GM18511 (cell line): ENCODE results near the gene DAB2IP.

Experiments used
- ATAC-seq: cut with Tn5 transposase; IDR thresholded peaks from one replicate; pipeline ENCODE4 v1.9.1; 2021; ENCODE audit warnings: mild to moderate bottlenecking, moderate library complexity; ENCODE audit not compliant: unreplicated experiment

DAB2IP gene

DNA sequence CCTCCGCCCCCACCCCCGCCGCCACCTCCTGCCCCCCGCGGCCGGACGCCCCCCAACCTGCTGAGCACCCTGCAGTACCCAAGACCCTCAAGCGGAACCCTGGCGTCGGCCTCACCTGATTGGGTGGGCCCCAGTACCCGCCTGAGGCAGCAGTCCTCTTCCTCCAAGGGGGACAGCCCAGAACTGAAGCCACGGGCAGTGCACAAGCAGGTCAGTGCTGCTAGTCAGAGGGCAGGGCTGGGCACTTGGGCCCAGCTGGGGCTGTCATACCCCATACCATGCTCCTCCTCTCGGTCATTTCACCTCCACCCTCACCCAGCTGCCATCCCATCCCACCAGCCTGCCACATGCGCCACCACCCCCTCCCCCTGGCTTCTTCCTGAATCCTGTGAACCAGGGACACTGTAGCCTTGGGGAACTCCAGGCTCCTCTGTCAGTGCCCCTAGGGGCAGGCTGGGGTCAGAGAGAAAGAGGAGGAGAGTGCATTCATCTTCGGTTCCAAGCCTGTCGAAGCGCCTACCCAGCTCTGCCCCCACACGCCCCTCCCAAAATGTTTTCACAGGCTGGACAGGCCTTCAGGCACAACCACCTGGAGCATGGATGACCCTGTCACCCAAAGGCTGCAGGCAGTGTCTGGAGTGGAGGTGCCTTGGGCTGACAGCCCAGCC, 122.0 kb downstream of the DAB2IP start:
- no peak for ATAC-seq

DNA sequence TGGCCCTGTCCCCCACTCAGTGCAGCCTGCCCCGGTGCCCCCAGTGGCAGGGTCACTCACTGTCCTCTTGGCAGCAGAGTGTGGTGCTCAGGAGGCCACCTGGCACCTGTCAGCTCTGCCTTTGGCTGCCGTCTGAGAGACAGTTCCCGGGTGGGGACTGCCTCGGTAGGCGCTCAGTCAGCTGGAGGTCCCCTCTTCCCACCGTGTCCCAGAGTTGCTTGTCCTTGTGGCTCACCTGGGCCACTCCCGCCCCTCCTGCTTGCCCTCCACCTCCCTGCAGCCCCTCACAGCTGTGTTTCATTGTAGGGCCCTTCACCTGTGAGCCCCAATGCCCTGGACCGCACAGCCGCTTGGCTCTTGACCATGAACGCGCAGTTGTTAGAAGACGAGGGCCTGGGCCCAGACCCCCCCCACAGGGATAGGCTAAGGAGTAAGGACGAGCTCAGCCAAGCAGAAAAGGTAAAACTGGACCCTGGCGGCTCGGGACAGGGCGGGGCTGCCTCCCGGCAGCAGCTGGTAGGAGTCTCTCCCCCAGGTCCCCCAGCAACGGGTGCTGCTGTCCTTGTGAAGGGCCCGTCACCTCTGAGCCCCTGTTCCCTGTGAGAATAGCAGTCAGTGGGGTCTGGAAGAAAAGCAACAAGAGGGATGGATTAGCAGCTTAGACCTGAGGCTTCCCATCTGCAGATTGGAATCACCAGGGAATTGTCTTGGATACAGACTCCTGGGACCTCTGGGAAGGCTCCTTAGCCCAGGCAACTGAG, 122.7 kb downstream of the DAB2IP start:
- ATAC-seq, result no peak

DNA sequence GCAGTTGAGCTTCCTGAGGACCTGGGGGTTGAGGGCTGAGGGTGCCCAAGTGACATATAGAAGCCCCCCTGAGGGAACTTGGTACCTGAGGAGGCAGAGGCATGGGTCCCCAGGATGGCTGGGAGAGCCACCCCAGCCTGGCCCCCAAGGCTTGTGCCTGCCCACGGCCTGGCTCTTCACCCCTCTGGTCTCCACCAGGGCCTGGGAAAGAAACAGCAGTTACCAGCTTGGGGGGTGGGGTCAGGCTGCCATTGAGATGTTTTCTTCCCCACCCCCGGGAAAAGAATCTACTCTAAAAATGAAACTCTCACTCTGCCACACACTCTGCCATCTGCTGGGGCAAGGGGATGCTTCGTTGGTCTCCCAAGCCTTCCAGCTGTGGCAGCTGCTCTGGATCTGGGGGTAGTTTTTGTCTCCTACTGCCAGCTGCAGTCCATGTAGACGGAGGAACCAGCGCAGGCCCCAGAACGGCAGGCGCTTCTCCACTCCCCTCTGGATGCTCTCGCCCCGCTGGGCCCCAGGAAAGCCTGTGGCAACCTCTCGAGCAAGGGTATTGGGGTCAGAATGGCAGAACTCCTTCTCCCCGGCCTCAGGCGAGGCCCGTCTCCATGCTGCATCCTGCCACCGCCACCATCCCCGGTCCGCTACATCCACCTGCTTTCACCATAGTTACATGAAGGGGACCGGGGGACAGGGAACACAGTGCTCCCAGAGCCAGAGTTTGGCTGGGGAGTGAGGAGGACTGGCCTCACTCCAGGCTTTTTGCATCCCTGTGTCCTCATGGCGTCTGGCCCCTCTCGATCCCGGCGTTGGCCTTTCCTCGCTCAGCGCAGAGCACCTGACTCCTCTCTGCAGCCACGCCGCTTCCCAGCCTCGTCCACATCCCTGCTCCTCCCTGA, 123.5 kb downstream of the DAB2IP start:
- ATAC-seq, result no peak

DNA sequence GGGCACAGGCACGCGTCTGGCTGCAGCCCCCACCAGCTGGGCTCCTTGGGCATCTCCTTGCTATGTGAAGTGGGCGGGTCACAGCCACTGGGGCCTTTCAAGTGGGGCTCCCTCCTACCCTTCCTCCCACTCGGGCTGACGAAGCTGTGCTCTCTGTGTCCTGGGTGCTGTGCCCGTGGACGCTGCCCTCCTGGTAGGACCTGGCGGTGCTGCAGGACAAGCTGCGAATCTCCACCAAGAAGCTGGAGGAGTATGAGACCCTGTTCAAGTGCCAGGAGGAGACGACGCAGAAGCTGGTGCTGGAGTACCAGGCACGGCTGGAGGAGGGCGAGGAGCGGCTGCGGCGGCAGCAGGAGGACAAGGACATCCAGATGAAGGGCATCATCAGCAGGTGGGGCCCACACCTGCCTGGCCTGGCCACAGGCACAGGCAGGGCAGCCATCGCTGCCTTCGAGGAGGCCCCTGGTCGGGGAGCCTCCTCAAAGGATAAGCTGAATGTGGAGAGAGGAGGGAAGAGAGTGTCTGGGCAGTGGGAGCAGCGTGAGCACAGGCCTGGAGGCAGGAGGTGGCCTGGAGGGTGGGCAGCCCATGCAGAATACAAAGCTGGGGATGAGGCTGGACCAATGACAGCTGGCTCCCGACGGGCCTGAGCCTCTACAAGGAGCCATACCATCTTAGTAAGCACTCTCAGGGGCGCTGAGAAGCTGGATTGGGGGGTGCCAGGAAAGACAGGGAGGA, 124.7 kb downstream of the DAB2IP start:
- ATAC-seq, result no peak

DNA sequence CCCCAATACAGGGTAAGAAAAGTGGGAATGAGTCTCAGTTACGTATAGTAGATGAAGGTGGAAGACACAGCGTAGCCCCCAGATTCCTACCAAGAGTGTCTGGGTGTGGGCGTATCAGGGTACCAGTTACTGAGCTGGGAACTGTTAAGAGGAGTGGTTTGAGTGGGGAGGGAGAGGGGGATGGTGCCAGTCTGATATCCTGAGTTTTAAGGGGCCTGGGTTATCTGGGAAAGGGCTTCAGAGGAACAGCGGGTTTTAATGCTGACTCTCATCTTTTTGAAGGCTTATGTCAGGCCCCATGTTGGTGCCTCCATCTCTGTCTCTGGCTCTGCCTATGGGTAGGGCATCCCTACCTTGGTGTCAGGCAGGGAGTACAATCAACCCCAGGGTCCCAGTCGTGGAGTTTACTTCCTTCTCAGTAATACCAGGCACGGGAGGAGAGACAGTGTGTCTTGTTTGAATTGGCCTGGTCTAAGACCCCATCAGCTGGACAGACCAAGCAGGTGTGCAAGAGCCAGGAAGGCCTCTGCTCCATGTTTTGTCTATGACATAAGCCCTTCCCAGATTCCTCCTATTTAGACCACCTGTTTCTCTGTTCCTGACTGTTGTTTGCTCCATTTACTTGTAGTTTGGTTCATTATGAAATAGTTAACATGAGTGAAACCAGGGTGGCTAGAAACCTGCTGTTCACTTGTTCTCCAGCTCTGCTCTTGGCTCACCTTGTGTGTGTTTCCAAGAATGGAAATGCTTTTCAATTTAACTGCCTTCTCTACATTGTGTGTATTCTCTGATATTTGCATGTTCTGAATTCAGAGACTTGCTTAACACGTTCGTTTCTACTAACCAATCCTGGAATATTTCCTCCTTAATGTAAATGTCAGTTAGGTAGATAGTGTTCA, 125.6 kb downstream of the DAB2IP start:
- no peak for ATAC-seq

DNA sequence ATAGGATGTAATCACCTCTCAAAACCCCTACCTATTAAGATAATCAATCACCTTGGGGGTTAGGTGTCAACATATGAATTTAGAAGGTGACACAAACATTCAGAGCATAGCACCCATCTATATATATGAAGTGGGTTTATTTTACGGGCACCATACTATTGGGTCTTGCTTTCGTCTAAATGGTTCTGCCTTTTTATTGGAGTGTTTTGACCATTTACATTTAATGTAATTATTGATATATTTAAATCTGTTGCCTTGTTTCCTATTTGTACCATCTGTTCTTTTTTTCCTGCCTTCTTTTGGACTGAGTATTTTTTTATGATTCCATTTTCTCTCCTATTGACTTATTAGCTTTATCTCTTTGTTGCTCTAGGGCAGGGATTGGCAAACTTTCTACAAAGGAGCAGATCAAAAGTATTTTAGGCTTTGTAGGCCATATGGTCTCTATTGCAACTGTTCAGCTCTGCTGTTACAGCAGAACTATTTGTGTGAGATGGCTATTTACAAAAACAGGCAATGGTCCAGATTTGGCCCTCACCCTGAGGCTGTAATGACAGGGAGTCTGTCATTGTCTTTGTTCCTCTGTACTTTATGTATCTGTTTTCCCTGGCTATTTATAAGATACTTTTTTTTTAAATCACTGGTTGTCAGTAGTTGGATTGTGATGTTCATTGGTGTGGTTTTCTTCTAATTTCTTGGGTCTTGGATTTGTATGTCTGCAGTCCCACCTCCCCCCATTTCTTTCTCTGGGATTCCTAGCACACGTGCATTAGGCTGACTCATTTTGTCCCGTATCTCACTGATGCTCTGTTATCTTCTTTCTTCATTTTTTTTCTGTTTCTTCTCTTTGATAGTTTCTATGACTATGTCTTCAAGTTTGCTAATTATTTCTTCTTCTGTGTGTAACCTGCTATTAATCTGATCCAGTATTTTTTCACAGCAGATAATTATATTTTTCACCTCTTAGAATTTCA, 127.1 kb downstream of the DAB2IP start:
- ATAC-seq, result no peak

DNA sequence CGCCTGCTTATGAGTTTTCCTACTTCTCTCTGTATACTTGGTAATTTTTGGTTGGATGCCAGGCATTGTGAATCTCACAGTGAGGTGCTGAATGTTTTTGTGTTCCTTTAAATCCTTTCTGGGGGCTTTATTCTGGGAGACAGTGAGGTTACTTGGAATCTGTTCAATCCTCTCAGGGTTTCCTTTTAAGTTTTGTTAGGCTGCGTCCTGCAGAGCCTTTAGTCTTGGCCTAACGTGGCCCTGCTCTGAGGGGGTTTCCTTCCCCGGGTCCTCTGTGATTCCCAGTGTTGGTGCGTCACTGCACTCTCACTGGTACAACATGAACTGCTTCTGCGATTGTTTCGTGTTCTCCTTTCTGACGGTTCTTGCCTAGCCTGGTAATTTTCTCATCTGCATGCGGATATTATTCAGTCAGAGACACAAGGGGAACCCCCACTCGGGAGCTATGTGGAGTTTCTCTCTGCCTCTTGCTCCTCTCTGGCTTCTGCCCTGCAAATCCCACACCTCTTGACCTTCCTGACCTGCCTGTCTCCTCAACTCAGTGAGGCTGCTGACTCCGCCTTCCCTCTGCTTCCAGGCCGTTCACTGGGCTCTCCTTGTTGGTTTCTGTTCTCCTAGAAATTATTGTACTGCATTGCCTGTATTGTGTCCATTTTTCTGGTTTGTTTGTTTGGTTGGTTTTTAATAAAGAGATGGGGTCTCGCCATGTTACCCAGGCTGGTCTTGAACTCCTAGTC, 128.1 kb downstream of the DAB2IP start:
- no peak for ATAC-seq

DNA sequence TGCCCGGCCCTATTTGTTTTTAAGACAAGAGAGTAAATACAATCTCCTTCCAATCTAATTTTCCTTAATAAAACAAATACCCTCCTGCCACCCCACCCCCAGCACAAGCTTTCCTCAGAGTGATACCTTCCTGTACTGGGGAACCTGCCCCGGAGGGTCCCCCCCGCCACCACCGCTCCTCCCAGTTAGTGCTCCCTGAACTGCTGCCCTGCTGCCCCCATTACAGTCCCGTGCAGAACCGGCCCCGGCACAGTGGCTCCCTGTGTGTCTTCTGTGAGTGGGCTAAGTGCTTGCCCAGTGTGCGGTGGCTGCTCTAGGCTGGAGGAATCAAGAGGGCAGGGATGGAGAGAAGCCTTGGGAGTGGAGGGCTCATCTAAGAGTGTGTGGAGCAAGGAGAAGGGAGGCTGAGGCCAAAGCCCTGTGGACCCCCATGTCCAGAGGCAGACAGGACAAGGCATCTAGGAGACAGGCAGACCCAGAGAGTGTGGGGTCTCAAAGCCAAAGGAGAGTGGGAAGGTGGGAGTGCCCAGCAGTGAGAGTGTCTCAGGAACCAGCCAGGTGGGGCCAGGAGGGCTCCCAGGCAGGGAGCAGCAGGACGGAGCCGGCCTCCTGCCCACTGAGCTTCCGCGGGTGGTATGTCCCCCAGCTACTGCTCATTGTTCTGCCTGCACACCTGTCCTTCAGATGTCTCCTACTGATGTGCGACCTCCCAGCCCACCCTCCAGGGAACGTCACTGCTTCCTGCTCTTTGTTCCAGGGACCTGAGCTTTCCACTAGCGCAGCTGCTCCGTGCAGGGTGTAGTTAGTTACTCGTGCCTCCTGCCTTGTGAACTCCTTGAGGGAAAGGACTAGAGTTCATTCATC, 129.0 kb downstream of the DAB2IP start:
- no peak for ATAC-seq

DNA sequence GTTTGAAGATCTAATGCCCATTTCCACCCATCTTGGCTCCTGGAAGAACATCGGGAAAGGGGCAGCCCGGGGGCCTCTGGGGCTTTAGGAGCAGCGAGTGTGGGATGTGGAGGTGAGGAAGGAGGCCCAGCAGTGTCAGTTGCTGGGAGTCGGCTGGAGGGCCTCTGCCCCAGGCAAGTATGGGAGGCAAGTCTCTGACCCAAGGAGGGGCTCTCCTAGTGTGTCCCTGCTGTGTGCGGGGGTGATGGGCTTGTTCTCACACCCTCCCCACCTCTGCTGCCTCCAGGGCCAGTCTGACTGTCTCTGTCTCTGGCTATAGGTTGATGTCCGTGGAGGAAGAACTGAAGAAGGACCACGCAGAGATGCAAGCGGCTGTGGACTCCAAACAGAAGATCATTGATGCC, 129.7 kb downstream of the DAB2IP start:
- no peak for ATAC-seq

DNA sequence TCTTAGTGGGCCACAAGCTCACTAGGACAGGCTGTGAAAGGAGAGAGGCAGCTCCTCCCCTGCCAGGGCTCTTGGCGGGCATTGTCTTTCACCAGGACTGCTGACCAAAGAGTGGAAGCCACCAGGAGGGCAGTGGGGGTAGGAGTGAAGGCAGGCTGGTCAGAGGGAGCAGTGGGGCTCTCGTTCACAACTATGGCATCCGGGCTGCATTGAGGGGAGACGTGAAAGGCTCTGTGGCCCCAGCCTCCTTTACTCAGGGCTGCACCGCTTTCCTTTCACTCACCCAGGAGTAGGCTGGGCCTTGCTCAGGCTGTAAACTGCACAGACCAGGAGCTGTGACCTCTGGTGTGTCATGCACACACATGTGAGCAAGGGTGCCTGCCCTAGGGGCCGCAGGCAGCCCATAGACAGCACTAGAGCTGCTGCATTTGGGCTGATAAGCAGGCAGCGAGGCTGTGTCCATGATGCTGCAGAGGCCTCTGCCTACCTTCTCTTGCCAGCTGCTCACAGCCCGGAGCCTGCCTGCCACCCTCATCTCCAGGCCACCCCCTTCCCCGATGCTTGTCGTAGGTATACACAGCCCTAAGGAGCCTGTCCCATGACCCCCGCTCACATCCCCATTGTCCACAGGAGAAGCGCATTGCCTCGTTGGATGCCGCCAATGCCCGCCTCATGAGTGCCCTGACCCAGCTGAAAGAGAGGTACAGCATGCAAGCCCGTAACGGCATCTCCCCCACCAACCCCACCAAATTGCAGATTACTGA, 130.4 kb downstream of the DAB2IP start:
- no peak for ATAC-seq

DNA sequence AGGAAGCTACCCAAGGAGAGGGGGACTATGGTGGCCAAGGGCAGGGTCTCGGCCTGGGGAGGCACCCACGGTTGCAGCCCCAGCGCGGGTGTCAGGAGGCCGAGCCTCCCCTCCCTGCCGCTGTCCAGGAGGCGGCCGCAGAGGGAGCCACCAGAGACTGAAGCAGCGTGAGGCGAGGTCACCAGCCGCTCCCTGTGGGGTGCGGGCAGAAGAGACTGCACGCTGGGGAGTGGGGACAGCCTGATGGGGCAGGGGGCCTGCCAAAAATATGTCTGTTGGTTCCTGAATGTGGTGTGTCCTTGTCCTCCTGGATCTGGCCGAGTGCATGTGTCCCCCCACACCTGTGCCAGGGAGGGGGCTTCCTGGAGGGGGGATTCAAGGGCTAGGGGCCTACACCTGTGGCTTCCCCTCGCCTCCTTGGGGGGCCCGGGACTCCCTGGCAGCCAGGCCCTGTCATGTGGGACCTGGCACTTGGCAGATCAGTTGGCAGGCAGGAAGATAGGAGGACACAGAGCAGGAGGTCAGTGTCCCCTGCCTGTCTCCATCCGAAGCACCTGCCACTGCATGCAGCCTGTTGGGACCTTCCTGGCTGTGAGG, 131.2 kb downstream of the DAB2IP start:
- no peak for ATAC-seq

DNA sequence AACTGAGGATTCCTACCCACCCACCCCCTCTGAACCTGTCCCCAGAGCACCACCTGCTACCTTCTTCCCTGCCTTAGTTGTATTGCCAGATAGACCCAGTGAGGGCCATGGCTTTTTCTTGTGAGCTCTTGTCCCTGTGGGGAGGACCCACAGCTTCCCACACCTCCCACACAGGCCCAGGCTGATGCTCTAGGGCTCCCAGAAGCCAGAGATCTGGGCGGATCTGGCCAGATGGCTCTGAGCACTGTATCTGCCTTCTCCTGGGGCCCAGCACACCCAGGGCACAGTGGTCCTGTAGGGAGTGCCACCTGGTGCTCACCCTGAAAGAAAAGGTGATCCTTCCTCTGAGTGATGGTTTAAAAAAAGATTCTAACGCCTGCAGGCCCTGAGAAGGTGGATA, 131.7 kb downstream of the DAB2IP start:
- no peak for ATAC-seq

DNA sequence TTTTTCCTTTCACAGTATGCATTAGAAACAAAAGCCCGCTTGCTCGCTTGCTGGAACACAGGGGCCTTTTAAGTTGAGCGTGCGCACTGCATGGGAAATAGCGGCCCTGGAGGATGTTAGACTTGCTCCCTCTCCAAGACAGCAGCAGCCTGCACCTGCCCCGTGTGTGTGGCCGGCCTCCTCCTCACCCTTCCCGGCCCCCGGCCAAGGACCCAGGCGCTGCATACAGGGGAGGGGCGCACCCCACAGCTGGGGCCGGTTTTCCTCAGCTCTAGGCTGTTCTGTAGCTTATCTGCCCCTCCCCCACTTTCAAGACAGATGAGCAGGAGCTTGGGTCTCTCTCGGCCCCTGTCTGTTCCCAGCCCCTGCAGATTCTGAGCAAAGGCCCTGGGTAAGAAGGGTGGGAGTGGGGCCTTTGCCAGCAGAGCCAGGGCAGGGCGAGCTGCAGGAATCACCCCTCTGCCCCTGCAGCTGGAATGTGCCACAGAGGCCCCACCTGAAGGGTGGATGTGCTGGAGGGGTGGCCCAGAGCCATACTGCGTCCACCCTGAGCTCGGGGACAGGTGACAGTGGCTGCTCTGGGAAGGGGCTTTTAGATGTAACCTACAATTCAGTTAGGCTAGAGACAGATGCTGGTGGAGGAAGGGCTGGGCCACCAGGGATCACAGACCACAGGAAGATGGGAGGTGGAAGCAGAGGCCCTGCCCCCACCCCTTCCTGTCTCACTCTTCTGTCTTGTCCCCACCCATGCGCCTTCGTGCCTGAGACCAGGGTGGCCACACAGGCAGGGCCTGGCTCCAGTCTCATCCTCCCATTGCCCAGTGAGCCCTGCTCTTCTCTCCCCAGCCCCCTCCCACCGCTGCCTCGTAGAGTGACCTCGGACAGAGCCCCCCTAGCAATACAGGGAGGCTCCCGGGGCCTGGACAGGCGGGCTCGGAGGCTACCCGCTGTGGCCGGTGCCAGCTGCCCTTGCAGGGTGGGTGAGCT, 132.4 kb downstream of the DAB2IP start:
- ATAC-seq, result no peak

DNA sequence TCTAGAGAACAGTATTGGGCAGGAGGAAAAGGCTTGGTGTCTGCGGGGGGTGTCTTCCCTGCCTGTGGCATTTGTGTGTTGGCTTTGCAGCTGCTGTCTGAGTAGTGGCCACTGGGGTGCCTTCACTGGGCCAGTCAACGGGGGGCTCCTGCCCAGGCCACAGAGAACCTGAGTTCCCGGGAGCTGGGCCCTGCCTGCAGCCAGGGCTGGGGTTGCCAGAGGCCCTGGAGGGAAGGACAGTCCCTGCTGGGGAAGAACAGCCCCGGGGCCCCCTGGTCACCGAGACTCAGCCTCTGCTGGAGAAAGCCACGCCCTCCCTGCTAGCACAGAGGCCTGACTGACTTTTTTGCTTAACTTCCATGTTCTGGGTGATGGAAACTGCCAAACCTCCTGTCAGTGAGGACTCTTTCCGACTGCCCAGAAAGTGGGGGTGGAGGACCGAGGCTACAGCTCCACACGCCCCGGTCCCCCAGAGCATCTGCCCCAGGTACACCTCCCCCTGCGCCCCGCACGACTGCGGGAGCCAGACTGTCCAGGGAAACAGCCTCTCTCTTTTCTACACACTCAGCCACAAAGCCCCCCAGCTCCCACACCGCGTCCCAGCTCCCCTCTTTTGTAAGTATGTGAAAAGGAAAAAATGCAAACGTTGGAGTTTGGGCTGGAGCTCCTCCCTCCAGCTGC, 133.4 kb downstream of the DAB2IP start:
- ATAC-seq, result no peak
